Measurements from ENCODE around the gene PTGES3L.
A peak's percentile ranks its signal among the peaks of the same experiment; 100 is the strongest.

The PTGES3L gene

DNA sequence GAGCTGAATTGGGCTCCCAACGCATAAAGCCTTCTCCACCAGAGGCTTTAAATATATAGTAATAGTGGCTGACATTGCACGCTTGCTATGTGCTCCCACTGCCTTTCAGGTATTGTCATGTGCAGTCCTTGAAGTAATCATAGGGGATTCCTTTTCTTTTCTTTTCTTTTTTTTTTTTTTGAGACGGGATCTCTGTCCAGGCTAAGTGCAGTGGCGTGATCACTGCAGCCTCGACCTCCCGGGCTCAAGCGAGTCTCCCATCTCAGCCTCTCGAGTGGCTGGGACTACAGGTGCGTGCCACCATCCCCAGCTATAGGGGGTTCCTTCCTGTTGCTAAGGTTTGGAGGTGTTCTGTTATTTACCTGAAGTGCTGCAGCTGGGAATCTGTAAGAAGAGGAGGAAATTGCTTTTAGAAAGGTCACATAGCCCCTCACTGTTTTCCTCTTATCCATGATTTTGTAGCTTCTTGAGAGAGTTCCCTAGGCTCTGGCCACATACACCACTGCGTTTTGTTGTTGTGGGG lies 19.2 kb upstream of the PTGES3L start:
- TF ChIP-seq TAF1 (IDR thresholded peaks at IDR 0.05; ENCODE audit: borderline replicate concordance, insufficient read depth, low read length) (no peak), POLR2AphosphoS5 (IDR thresholded peaks at IDR 0.05; ENCODE audit: low read depth, low read length) (no peak; the same call in none of the 2 replicates), FOXP2 (optimal IDR thresholded peaks at IDR 0.05; ENCODE audit: borderline replicate concordance, extremely low read depth, extremely low read length, insufficient read depth) (no peak), SIN3A (IDR thresholded peaks at IDR 0.05; ENCODE audit: borderline replicate concordance, insufficient read depth, low read length) (no peak)
- TF ChIP-seq, protein P1, sequence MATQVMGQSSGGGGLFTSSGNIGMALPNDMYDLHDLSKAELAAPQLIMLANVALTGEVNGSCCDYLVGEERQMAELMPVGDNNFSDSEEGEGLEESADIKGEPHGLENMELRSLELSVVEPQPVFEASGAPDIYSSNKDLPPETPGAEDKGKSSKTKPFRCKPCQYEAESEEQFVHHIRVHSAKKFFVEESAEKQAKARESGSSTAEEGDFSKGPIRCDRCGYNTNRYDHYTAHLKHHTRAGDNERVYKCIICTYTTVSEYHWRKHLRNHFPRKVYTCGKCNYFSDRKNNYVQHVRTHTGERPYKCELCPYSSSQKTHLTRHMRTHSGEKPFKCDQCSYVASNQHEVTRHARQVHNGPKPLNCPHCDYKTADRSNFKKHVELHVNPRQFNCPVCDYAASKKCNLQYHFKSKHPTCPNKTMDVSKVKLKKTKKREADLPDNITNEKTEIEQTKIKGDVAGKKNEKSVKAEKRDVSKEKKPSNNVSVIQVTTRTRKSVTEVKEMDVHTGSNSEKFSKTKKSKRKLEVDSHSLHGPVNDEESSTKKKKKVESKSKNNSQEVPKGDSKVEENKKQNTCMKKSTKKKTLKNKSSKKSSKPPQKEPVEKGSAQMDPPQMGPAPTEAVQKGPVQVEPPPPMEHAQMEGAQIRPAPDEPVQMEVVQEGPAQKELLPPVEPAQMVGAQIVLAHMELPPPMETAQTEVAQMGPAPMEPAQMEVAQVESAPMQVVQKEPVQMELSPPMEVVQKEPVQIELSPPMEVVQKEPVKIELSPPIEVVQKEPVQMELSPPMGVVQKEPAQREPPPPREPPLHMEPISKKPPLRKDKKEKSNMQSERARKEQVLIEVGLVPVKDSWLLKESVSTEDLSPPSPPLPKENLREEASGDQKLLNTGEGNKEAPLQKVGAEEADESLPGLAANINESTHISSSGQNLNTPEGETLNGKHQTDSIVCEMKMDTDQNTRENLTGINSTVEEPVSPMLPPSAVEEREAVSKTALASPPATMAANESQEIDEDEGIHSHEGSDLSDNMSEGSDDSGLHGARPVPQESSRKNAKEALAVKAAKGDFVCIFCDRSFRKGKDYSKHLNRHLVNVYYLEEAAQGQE (IDR thresholded peaks at IDR 0.05; ENCODE audit: insufficient read depth in 1 of 2, low read depth in 2 of 2, low read length in 2 of 2): no peak

GRCh38 chr17:42997984-42998938 lies 18.4 kb upstream of the PTGES3L start, which contains the start of gene RPL27:
Gene RPL27 (plus strand): TSS chr17:42998419. CDS start chr17:42998751, 332 bp downstream.
- TF ChIP-seq FOXP2 (optimal IDR thresholded peaks at IDR 0.05; ENCODE audit: borderline replicate concordance, extremely low read depth, extremely low read length, insufficient read depth) (peak; percentile 91), POLR2AphosphoS5 (IDR thresholded peaks at IDR 0.05; ENCODE audit: low read depth, low read length) (peak; percentile 98), TAF1 (IDR thresholded peaks at IDR 0.05; ENCODE audit: borderline replicate concordance, insufficient read depth, low read length) (peak; percentile 99), SIN3A (IDR thresholded peaks at IDR 0.05; ENCODE audit: borderline replicate concordance, insufficient read depth, low read length) (no peak)
- TF ChIP-seq, protein P1 (IDR thresholded peaks at IDR 0.05; ENCODE audit: insufficient read depth in 1 of 2, low read depth in 2 of 2, low read length in 2 of 2): peak in 1 of 2 experiments; percentile 72; a peak in 2 of 4 replicates

DNA sequence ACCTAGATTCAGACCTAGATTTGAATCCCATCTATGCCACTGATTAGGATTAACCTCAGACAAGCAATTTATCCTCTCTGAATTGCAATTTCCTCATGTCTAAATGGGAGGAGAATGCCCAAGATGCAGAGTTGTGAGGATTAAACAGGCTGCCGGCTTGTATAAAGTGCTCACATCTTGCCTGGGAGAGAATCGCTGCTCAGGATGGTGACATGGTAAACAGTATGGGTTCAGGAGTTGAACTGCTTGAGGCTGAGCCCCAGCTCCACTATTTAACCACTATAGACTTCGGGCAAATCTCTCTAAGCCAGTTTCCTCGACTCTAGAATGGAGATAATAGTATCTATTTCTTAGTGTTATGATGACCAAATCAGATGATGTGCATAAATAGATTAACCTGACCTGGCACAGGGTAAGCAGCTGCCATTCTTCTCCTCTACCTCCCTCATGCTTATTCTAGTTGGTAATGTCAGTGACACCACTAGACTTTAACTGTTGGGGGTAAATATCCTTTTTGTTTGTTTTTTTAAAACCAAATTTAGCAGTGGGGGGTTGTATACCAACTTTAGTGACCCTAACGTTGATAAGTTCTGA lies 17.6 kb upstream of the PTGES3L start:
- TF ChIP-seq TAF1 (IDR thresholded peaks at IDR 0.05; ENCODE audit: borderline replicate concordance, insufficient read depth, low read length) (no peak), SIN3A (IDR thresholded peaks at IDR 0.05; ENCODE audit: borderline replicate concordance, insufficient read depth, low read length) (no peak), FOXP2 (optimal IDR thresholded peaks at IDR 0.05; ENCODE audit: borderline replicate concordance, extremely low read depth, extremely low read length, insufficient read depth) (no peak), POLR2AphosphoS5 (IDR thresholded peaks at IDR 0.05; ENCODE audit: low read depth, low read length) (no peak)
- TF ChIP-seq, protein P1 (IDR thresholded peaks at IDR 0.05; ENCODE audit: insufficient read depth in 1 of 2, low read depth in 2 of 2, low read length in 2 of 2): no peak

GRCh38 chr17:42992872-42993271 lies 13.0 kb upstream of the PTGES3L start:
- no peak for TF ChIP-seq SIN3A (IDR thresholded peaks at IDR 0.05; ENCODE audit: borderline replicate concordance, insufficient read depth, low read length)

GRCh38 chr17:42991471-42991870 lies 11.6 kb upstream of the PTGES3L start:
- no peak for TF ChIP-seq SIN3A (IDR thresholded peaks at IDR 0.05; ENCODE audit: borderline replicate concordance, insufficient read depth, low read length)
- TF ChIP-seq, protein P1 (IDR thresholded peaks at IDR 0.05; ENCODE audit: insufficient read depth in 1 of 2, low read depth in 2 of 2, low read length in 2 of 2): no peak
- no peak for TF ChIP-seq POLR2AphosphoS5 (IDR thresholded peaks at IDR 0.05; ENCODE audit: low read depth, low read length)
- no peak for TF ChIP-seq FOXP2 (optimal IDR thresholded peaks at IDR 0.05; ENCODE audit: borderline replicate concordance, extremely low read depth, extremely low read length, insufficient read depth)
- TF ChIP-seq TAF1 (IDR thresholded peaks at IDR 0.05; ENCODE audit: borderline replicate concordance, insufficient read depth, low read length): no peak
